GM18861 (cell line): ENCODE results near the gene SRP14.
A peak's percentile ranks its signal among the peaks of the same experiment; 100 is the strongest.

Source experiments
- ATAC-seq: cut with Tn5 transposase; IDR thresholded peaks from one replicate; pipeline ENCODE4 v1.9.1; 2021; ENCODE audit not compliant: unreplicated experiment

SRP14 gene

GRCh38 chr15:40069178-40070165, 30.5 kb upstream of the SRP14 start:
- peak; percentile 53 for ATAC-seq

- ATAC-seq = no peak
Measured at GRCh38 chr15:40067921-40068624, 29.1 kb upstream of the SRP14 start.

GRCh38 chr15:40066589-40066988, 27.6 kb upstream of the SRP14 start:
- no peak for ATAC-seq

- no peak for ATAC-seq
Measured at GRCh38 chr15:40065166-40065565, 26.2 kb upstream of the SRP14 start.

GRCh38 chr15:40064231-40064894, 25.4 kb upstream of the SRP14 start:
- peak; percentile 33 for ATAC-seq

- no peak for ATAC-seq
Measured at GRCh38 chr15:40063563-40064011, 24.6 kb upstream of the SRP14 start.

- no peak for ATAC-seq
Measured at GRCh38 chr15:40062816-40063562, 24.0 kb upstream of the SRP14 start.

- no peak for ATAC-seq
Measured at GRCh38 chr15:40061212-40061901, 22.4 kb upstream of the SRP14 start.

- no peak for ATAC-seq
Measured at GRCh38 chr15:40060236-40060961, 21.4 kb upstream of the SRP14 start.

GRCh38 chr15:40059821-40060220, 20.8 kb upstream of the SRP14 start:
- ATAC-seq = no peak

- no peak for ATAC-seq
Measured at GRCh38 chr15:40058476-40059140, 19.6 kb upstream of the SRP14 start.

- ATAC-seq = no peak
Measured at GRCh38 chr15:40055576-40056293, 16.8 kb upstream of the SRP14 start.

GRCh38 chr15:40054855-40055575, 16.0 kb upstream of the SRP14 start:
- peak; percentile 55 for ATAC-seq

GRCh38 chr15:40054605-40054854, 15.5 kb upstream of the SRP14 start:
- peak; percentile 17 for ATAC-seq

GRCh38 chr15:40053831-40054604, 15.0 kb upstream of the SRP14 start:
- peak; percentile 23 for ATAC-seq

GRCh38 chr15:40053079-40053830, 14.3 kb upstream of the SRP14 start:
- ATAC-seq = no peak
